Kidney glomerular epithelial cell (primary cell): ENCODE measurements around the gene MPRIP.
"Not testable (repeated sequence)": the region's sequence is repeated elsewhere in the genome, so short reads cannot be mapped to it uniquely, and the experiment has no call there.

Experiments
- DNase-seq: peaks from one replicate; lab custom pipeline; 2025; lab: John Stamatoyannopoulos, UW

Gene MPRIP

GRCh38 chr17:17126131-17127110, 84.2 kb downstream of the MPRIP start:
- no peak for DNase-seq

GRCh38 chr17:17127156-17127555, 84.9 kb downstream of the MPRIP start:
- DNase-seq = no peak

GRCh38 chr17:17127730-17128291, 85.6 kb downstream of the MPRIP start:
- no peak for DNase-seq

- no peak for DNase-seq
These were observed 86.3 kb downstream of the MPRIP start for GRCh38 chr17:17128476-17129075.

GRCh38 chr17:17129466-17129865, 87.2 kb downstream of the MPRIP start:
- no peak for DNase-seq

- DNase-seq = no peak
These were observed 88.0 kb downstream of the MPRIP start for GRCh38 chr17:17130077-17130844.

GRCh38 chr17:17131839-17132238, 89.6 kb downstream of the MPRIP start:
- no peak for DNase-seq

GRCh38 chr17:17132746-17133145, 90.5 kb downstream of the MPRIP start:
- no peak for DNase-seq

GRCh38 chr17:17134051-17134956, 92.0 kb downstream of the MPRIP start:
- no peak for DNase-seq

GRCh38 chr17:17134957-17135333, 92.7 kb downstream of the MPRIP start:
- no peak for DNase-seq

GRCh38 chr17:17136221-17136620, 94.0 kb downstream of the MPRIP start:
- DNase-seq = not testable (repeated sequence)

GRCh38 chr17:17137731-17138585, 95.7 kb downstream of the MPRIP start:
- no peak for DNase-seq

- DNase-seq = no peak
These were observed 97.8 kb downstream of the MPRIP start for GRCh38 chr17:17139972-17140589.

- peak; percentile 48 for DNase-seq
These were observed 98.3 kb downstream of the MPRIP start for GRCh38 chr17:17140590-17140980.

GRCh38 chr17:17141279-17141678, 99.0 kb downstream of the MPRIP start:
- DNase-seq = no peak

- DNase-seq = no peak
These were observed 99.7 kb downstream of the MPRIP start for GRCh38 chr17:17141860-17142552.

- DNase-seq = no peak
These were observed 100.3 kb downstream of the MPRIP start for GRCh38 chr17:17142556-17142955.

GRCh38 chr17:17143501-17143900, 101.2 kb downstream of the MPRIP start:
- no peak for DNase-seq

- no peak for DNase-seq
These were observed 101.8 kb downstream of the MPRIP start for GRCh38 chr17:17144061-17144460.
